Measurements from ENCODE around the gene RALY.

Gene RALY

DNA sequence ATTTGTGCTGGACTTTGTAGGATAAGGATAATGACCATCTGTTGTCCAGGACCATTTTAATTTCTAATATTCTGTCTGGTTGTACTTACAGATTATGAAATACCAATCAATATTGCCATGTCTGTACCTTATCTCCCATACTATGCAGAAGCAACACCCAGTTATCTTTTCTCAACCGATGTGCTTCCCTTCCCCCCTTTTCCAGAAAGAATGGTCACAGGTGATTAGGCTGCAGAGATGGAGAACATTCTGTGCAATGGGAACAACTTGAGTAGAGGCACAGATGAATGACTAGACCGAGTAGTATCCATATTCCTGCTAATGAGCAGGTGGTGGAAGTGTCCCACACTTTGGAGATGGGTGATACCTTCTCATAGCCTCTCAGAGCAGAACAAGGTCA lies 10.5 kb downstream of the RALY start:
- Histone ChIP-seq H3K27ac (ENCODE audit: low read depth, low read length) (no peak overlapping the region), H3K4me3 (ENCODE audit: low read depth, low read length) (no peak overlapping the region), H2AFZ (ENCODE audit: low read length, unreplicated experiment) (no peak overlapping the region), H3K4me1 (ENCODE audit: control insufficient read depth, insufficient read depth, low read length, unreplicated experiment) (no peaks in the 10 kb centered on the region), H3K79me2 (ENCODE audit: control insufficient read depth, insufficient read depth, low read length, unreplicated experiment) (peaks cover 86% of the 10 kb centered on the region), H3K36me3 (ENCODE audit: insufficient read depth, low read length) (no peaks in the 10 kb centered on the region), H3K27me3 (ENCODE audit: insufficient read depth, low read length) (no peaks in the 10 kb centered on the region)

- no peak overlapping the region for H3K27ac ChIP-seq (ENCODE audit: low read depth, low read length)
- H3K4me1 ChIP-seq (ENCODE audit: control insufficient read depth, insufficient read depth, low read length, unreplicated experiment), result no peaks in the 10 kb centered on the region
- peaks cover 86% of the 10 kb centered on the region for H3K79me2 ChIP-seq (ENCODE audit: control insufficient read depth, insufficient read depth, low read length, unreplicated experiment)
- no peaks in the 10 kb centered on the region for H3K27me3 ChIP-seq (ENCODE audit: insufficient read depth, low read length)
- H2AFZ ChIP-seq (ENCODE audit: low read length, unreplicated experiment), result no peak overlapping the region
- no peak overlapping the region for H3K4me3 ChIP-seq (ENCODE audit: low read depth, low read length)
- no peaks in the 10 kb centered on the region for H3K36me3 ChIP-seq (ENCODE audit: insufficient read depth, low read length)
Observed at GRCh38 chr20:34004790-34005457, 11.2 kb downstream of the RALY start.

- no peaks in the 10 kb centered on the region for H3K36me3 ChIP-seq (ENCODE audit: insufficient read depth, low read length)
- H3K79me2 ChIP-seq (ENCODE audit: control insufficient read depth, insufficient read depth, low read length, unreplicated experiment), result peaks cover 85% of the 10 kb centered on the region
- H2AFZ ChIP-seq (ENCODE audit: low read length, unreplicated experiment), result no peak overlapping the region
- no peak overlapping the region for H3K27ac ChIP-seq (ENCODE audit: low read depth, low read length)
- H3K27me3 ChIP-seq (ENCODE audit: insufficient read depth, low read length), result no peaks in the 10 kb centered on the region
- H3K4me1 ChIP-seq (ENCODE audit: control insufficient read depth, insufficient read depth, low read length, unreplicated experiment), result no peaks in the 10 kb centered on the region
- no peak overlapping the region for H3K4me3 ChIP-seq (ENCODE audit: low read depth, low read length)
Observed at GRCh38 chr20:34006619-34007018, 12.9 kb downstream of the RALY start.

- peaks cover 85% of the 10 kb centered on the region for H3K79me2 ChIP-seq (ENCODE audit: control insufficient read depth, insufficient read depth, low read length, unreplicated experiment)
- no peak overlapping the region for H2AFZ ChIP-seq (ENCODE audit: low read length, unreplicated experiment)
- H3K27me3 ChIP-seq (ENCODE audit: insufficient read depth, low read length), result no peaks in the 10 kb centered on the region
- no peak overlapping the region for H3K27ac ChIP-seq (ENCODE audit: low read depth, low read length)
- H3K4me1 ChIP-seq (ENCODE audit: control insufficient read depth, insufficient read depth, low read length, unreplicated experiment), result no peaks in the 10 kb centered on the region
- no peak overlapping the region for H3K4me3 ChIP-seq (ENCODE audit: low read depth, low read length)
- no peaks in the 10 kb centered on the region for H3K36me3 ChIP-seq (ENCODE audit: insufficient read depth, low read length)
Observed at GRCh38 chr20:34008477-34008876, 14.8 kb downstream of the RALY start.

DNA sequence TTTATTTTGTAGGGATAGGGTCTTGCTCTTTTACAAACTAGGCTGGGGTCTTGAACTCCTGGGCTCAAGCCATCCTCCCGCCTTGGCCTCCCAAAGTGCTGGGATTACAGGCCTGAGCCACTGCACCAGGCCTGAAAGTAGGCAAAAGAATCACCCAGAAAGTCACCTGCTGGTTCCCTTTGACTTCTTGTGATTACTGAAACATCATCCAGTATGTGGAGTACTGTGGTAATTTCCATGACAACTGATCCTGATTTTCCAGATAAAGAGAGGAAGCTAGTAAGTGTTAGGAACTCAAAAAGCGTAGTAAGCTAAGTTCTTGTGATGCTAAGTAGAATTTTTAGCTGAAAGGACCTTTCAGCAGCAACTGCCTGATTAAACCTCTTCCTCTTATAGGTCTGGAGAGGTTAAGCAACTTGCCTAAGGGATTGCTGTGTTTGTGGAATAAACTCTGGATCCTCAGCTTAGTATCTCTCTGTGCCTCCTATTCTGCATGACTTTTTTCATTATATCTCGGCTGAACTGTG lies 16.8 kb downstream of the RALY start:
- no peaks in the 10 kb centered on the region for H3K27me3 ChIP-seq (ENCODE audit: insufficient read depth, low read length)
- H3K4me1 ChIP-seq (ENCODE audit: control insufficient read depth, insufficient read depth, low read length, unreplicated experiment), result no peaks in the 10 kb centered on the region
- H3K79me2 ChIP-seq (ENCODE audit: control insufficient read depth, insufficient read depth, low read length, unreplicated experiment), result peaks cover 84% of the 10 kb centered on the region
- no peaks in the 10 kb centered on the region for H3K36me3 ChIP-seq (ENCODE audit: insufficient read depth, low read length)
- no peak overlapping the region for H2AFZ ChIP-seq (ENCODE audit: low read length, unreplicated experiment)
- H3K4me3 ChIP-seq (ENCODE audit: low read depth, low read length), result no peak overlapping the region
- H3K27ac ChIP-seq (ENCODE audit: low read depth, low read length), result no peak overlapping the region

GRCh38 chr20:34011275-34011674 lies 17.6 kb downstream of the RALY start:
- Histone ChIP-seq H3K79me2 (ENCODE audit: control insufficient read depth, insufficient read depth, low read length, unreplicated experiment) (peaks cover 83% of the 10 kb centered on the region), H3K36me3 (ENCODE audit: insufficient read depth, low read length) (no peaks in the 10 kb centered on the region), H3K4me3 (ENCODE audit: low read depth, low read length) (no peak overlapping the region), H3K27ac (ENCODE audit: low read depth, low read length) (no peak overlapping the region), H3K27me3 (ENCODE audit: insufficient read depth, low read length) (no peaks in the 10 kb centered on the region), H3K4me1 (ENCODE audit: control insufficient read depth, insufficient read depth, low read length, unreplicated experiment) (no peaks in the 10 kb centered on the region), H2AFZ (ENCODE audit: low read length, unreplicated experiment) (no peak overlapping the region)

DNA sequence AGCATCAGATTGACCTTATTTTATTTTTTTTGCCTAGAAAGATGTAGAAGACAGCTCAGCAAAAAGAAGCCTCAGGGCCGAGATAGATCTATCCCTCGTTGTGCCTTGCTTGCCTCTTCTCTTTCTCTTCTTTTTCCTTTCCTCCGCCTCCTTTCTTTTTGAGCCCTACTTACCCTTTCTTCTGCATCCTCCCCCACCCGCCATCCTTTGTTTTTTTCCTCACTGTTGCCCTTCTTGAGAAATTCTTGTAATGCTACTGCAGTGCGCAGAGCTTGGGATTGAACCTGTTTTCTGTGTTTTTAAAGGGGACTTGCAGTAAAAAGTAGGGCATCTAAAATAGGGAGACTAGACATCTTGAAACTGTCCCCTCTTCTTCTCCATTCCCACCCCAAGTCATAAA lies 18.6 kb downstream of the RALY start:
- H3K4me1 ChIP-seq (ENCODE audit: control insufficient read depth, insufficient read depth, low read length, unreplicated experiment), result peaks cover 3% of the 10 kb centered on the region
- H3K27ac ChIP-seq (ENCODE audit: low read depth, low read length), result no peak overlapping the region
- H3K79me2 ChIP-seq (ENCODE audit: control insufficient read depth, insufficient read depth, low read length, unreplicated experiment), result peaks cover 85% of the 10 kb centered on the region
- H3K4me3 ChIP-seq (ENCODE audit: low read depth, low read length), result no peak overlapping the region
- no peaks in the 10 kb centered on the region for H3K27me3 ChIP-seq (ENCODE audit: insufficient read depth, low read length)
- no peak overlapping the region for H2AFZ ChIP-seq (ENCODE audit: low read length, unreplicated experiment)
- no peaks in the 10 kb centered on the region for H3K36me3 ChIP-seq (ENCODE audit: insufficient read depth, low read length)

DNA sequence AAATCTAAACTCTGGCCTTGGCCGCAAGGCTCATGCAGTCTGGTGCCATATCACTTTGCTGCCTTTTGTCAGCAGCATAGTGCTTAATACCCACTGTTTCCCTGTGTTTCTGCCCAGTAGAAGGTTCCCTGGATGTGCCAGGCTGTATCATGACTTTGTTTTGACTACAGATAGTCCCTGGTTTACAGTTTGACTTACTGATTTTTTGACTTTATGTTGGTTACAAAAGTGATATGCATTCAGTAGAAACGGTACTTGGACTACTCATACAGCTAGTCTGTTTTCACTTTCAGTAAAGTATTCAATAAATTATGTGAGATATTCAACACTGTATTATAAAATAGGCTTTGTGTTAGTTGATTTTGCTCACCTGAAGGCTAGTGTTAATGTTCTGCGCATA lies 19.0 kb downstream of the RALY start:
- no peaks in the 10 kb centered on the region for H3K36me3 ChIP-seq (ENCODE audit: insufficient read depth, low read length)
- H3K79me2 ChIP-seq (ENCODE audit: control insufficient read depth, insufficient read depth, low read length, unreplicated experiment), result peaks cover 88% of the 10 kb centered on the region
- peaks cover 6% of the 10 kb centered on the region for H3K4me1 ChIP-seq (ENCODE audit: control insufficient read depth, insufficient read depth, low read length, unreplicated experiment)
- H3K27me3 ChIP-seq (ENCODE audit: insufficient read depth, low read length), result no peaks in the 10 kb centered on the region
- H3K4me3 ChIP-seq (ENCODE audit: low read depth, low read length), result no peak overlapping the region
- H3K27ac ChIP-seq (ENCODE audit: low read depth, low read length), result no peak overlapping the region
- H2AFZ ChIP-seq (ENCODE audit: low read length, unreplicated experiment), result no peak overlapping the region

- Histone ChIP-seq H2AFZ (ENCODE audit: low read length, unreplicated experiment) (no peak overlapping the region), H3K27me3 (ENCODE audit: insufficient read depth, low read length) (no peaks in the 10 kb centered on the region), H3K4me3 (ENCODE audit: low read depth, low read length) (no peak overlapping the region), H3K27ac (ENCODE audit: low read depth, low read length) (no peak overlapping the region), H3K79me2 (ENCODE audit: control insufficient read depth, insufficient read depth, low read length, unreplicated experiment) (peaks cover 88% of the 10 kb centered on the region), H3K4me1 (ENCODE audit: control insufficient read depth, insufficient read depth, low read length, unreplicated experiment) (peaks cover 6% of the 10 kb centered on the region), H3K36me3 (ENCODE audit: insufficient read depth, low read length) (no peaks in the 10 kb centered on the region)
Observed at GRCh38 chr20:34013554-34013953, 19.8 kb downstream of the RALY start.

GRCh38 chr20:34014878-34015277 lies 21.2 kb downstream of the RALY start:
- Histone ChIP-seq H2AFZ (ENCODE audit: low read length, unreplicated experiment) (no peak overlapping the region), H3K4me1 (ENCODE audit: control insufficient read depth, insufficient read depth, low read length, unreplicated experiment) (peaks cover 6% of the 10 kb centered on the region), H3K27me3 (ENCODE audit: insufficient read depth, low read length) (no peaks in the 10 kb centered on the region), H3K27ac (ENCODE audit: low read depth, low read length) (no peak overlapping the region), H3K4me3 (ENCODE audit: low read depth, low read length) (no peak overlapping the region), H3K79me2 (ENCODE audit: control insufficient read depth, insufficient read depth, low read length, unreplicated experiment) (peaks cover 78% of the 10 kb centered on the region), H3K36me3 (ENCODE audit: insufficient read depth, low read length) (no peaks in the 10 kb centered on the region)

All from ACC112 (cell line).